BE2C (cell line): ENCODE measurements around the gene PTGER3.

ENCODE experiments used
- DNase-seq: peaks from one replicate; pipeline ENCODE4 v3.0.0-alpha.2; 2020
- H3K27me3 ChIP-seq: fragments of 250-450 bp; sonication (Bioruptor Pico); 2 replicates; pipeline ENCODE4 v1.5.1; 2020; ENCODE audit warnings: mild to moderate bottlenecking
- H3K36me3 ChIP-seq: fragments of 250-450 bp; sonication (Bioruptor Pico); 2 replicates; pipeline ENCODE4 v1.5.1; 2020; ENCODE audit warnings: mild to moderate bottlenecking
- H3K4me1 ChIP-seq: fragments of 250-450 bp; sonication (Bioruptor Pico); 2 replicates; pipeline ENCODE4 v1.5.1; 2020
- H3K4me3 ChIP-seq: 2 replicates; pipeline ENCODE4 v1.5.1; 2011; ENCODE audit warnings: low read depth, low read length
- H3K9me3 ChIP-seq: fragments of 250-450 bp; sonication (Bioruptor Pico); 2 replicates; pipeline ENCODE4 v1.5.1; 2020
- CTCF ChIP-seq: IDR thresholded peaks from 2 replicates; pipeline ENCODE4 v1.5.1; 2012; ENCODE audit warnings: mild to moderate bottlenecking, low read depth, low read length

Gene PTGER3

GRCh38 chr1:71054791-71055190 is 7.2 kb upstream of the PTGER3 start:
- TF ChIP-seq CTCF: no peak
- H3K4me3 ChIP-seq: no peak overlapping the region
- peaks cover 1% of the 10 kb centered on the region; the same call in 1 of the 2 replicates for H3K4me1 ChIP-seq

DNA sequence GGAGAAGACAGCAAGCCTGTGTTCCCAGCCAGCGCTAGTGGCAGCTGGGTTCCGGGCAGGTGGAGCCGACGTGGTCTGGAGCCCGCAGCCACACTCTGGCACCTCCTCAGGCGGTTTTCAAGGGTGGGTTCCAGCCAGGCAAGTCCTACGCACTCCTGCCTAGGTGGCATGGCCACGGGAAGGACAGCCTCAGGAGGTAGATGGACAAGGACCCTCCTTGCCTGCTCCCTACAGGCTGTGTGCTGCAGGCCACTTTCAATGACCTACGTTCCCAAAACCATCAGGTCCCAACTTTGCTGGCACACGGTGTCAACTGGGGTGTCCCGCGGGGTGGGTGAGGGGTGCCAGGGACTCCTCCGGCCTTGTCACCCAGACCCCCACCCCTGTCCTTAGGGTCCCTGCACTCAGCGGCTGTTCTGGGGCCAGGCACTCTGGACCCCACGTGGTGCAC is 6.7 kb upstream of the PTGER3 start:
- TF ChIP-seq CTCF: no peak
- Histone ChIP-seq H3K27me3 (no peaks in the 10 kb centered on the region), H3K4me3 (no peak overlapping the region), H3K9me3 (no peaks in the 10 kb centered on the region), H3K36me3 (no peaks in the 10 kb centered on the region), H3K4me1 (peaks cover 2% of the 10 kb centered on the region; the same call in 1 of the 2 replicates)
- DNase-seq: no peak

More at GRCh38 chr1:71054791-71055190, 7.2 kb upstream of the PTGER3 start:
- DNase-seq: no peak
- no peaks in the 10 kb centered on the region for H3K27me3 ChIP-seq
- H3K9me3 ChIP-seq: no peaks in the 10 kb centered on the region
- no peaks in the 10 kb centered on the region for H3K36me3 ChIP-seq

- Histone ChIP-seq H3K27me3 (no peaks in the 10 kb centered on the region), H3K4me3 (no peak overlapping the region), H3K4me1 (peaks cover 2% of the 10 kb centered on the region; the same call in 1 of the 2 replicates), H3K36me3 (no peaks in the 10 kb centered on the region), H3K9me3 (no peaks in the 10 kb centered on the region)
- no peak for TF ChIP-seq CTCF
- no peak for DNase-seq
These were observed 6.1 kb upstream of the PTGER3 start for GRCh38 chr1:71053758-71054157.

- Histone ChIP-seq H3K4me3 (no peak overlapping the region), H3K4me1 (peaks cover 2% of the 10 kb centered on the region; the same call in 1 of the 2 replicates), H3K9me3 (no peaks in the 10 kb centered on the region), H3K36me3 (no peaks in the 10 kb centered on the region), H3K27me3 (no peaks in the 10 kb centered on the region)
- no peak for DNase-seq
- no peak for TF ChIP-seq CTCF
These were observed 5.5 kb upstream of the PTGER3 start for GRCh38 chr1:71053146-71053545.

- peak; percentile 26 for DNase-seq
- Histone ChIP-seq H3K4me3 (no peak overlapping the region), H3K36me3 (no peaks in the 10 kb centered on the region), H3K27me3 (no peaks in the 10 kb centered on the region), H3K9me3 (no peaks in the 10 kb centered on the region), H3K4me1 (peaks cover 2% of the 10 kb centered on the region; the same call in 1 of the 2 replicates)
- TF ChIP-seq CTCF: peak; percentile 62
These were observed 2.5 kb upstream of the PTGER3 start for GRCh38 chr1:71049951-71050598.

DNA sequence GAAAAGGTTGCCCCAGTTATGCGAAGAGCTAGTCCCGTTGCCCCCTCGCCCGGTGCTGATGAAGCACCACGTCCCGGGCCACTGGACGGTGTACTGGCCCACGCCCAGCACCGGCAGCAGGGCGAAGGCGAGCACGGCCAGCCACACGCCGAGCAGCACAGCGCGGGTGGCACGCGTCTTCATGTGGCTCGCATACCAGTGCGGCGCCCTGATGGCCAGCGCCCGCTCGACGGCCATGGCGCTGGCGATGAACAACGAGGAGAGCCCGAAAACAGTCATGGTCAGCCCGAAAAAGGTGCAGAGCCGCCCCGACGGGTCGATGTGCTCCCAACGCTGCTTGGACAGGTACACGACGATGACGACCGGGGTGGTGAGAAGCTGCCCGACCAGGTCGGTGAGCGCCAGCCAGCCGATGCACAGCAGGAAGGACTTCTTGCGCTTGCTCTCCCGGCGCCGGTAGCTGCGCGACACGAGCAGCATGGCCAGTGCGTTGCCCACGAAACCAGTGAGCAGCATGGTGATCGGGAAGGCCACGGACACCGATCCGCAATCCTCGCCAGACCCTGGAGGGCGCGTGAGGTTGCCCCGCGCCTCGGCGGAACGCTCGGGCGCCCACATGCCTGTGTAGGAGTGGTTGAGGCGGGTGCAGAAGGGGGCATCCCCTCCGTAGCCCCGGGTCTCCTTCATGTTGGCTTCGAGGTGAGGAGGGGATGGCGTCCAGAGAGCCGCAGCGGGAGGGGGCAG is 553 bp downstream of the PTGER3 start:
- no peak for TF ChIP-seq CTCF
- Histone ChIP-seq H3K4me1 (peaks cover 2% of the 10 kb centered on the region; the same call in 1 of the 2 replicates), H3K9me3 (no peaks in the 10 kb centered on the region), H3K4me3 (peak overlapping the region; percentile 58), H3K36me3 (no peaks in the 10 kb centered on the region), H3K27me3 (no peaks in the 10 kb centered on the region)
- peak; percentile 24 for DNase-seq
